NCI-H446 (cell line): ENCODE results near the gene PRDM16.
"Not testable (repeated sequence)": the region's sequence is repeated elsewhere in the genome, so short reads cannot be mapped to it uniquely, and the experiment has no call there.

Experiments used
- DNase-seq, 2 experiments: peaks; one replicate each; lab custom pipeline; 2025; lab: John Stamatoyannopoulos, UW

Gene PRDM16

GRCh38 chr1:3227893-3228292 is 158.9 kb downstream of the PRDM16 start:
- no peak for DNase-seq

GRCh38 chr1:3229081-3229725 is 160.2 kb downstream of the PRDM16 start:
- DNase-seq: no peak

DNA sequence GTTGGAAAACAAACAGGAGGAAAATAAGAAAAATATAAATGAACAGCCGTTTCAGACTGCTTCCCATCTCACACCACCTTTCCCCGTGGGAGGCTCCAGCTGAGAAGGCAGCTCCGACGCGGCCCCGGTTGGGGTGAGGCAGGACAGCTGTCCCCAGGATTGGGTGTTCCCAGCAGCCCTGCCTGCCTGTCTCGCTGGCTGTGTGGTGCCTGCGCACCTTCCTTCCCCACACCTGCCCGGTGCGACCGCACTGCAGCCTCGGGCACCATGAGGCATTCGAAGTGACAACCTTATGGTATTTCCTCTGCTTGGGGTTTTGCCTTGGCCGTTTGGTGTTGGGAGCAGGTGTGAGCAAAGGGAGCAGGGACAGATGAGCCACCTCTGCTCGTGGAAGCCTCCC is 161.6 kb downstream of the PRDM16 start:
- DNase-seq: no peak

- no peak for DNase-seq
Measured at GRCh38 chr1:3231245-3231644, 162.2 kb downstream of the PRDM16 start.

DNA sequence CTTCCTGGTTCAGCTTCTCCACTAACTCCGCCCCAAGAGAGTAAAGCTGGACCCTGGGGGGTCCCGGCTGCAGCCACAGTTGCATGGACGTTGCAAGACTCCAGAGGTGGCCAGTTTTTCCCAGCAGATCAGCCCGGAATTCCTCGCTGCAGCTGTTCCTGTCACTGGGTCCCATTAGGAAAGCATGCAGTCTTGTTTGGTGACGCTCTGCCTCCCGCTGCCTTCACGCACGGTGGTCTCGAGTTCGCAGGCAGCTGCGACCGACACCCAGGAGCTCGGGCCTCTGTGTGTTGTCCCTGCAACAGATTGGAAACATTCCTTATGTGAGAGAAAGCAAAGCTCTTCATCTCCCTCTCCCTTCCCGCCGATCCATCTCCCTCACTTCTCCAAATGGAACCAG is 162.8 kb downstream of the PRDM16 start:
- no peak for DNase-seq

DNA sequence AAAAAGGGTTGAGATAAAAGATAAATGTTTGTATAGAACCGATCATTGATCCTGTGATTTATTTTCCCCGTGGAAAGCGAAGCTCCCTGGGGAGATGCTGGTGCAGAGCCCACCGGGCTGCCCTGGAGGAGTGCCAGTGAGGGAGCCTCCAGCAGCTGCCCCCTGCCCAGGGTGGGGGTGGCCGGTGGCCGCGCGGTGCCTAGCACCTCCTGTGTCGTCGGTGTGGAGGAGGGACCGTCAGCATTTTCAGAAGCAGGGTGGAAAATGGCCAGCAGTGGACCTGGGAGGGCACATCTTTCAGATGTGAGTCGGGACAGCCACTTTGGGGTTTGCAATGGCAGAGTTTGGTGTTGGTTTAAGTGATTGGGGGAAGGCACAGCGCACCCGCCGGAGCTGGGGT is 164.0 kb downstream of the PRDM16 start:
- DNase-seq: no peak

GRCh38 chr1:3233551-3233950 is 164.5 kb downstream of the PRDM16 start:
- no peak for DNase-seq

GRCh38 chr1:3234281-3234680 is 165.3 kb downstream of the PRDM16 start:
- no peak for DNase-seq

DNA sequence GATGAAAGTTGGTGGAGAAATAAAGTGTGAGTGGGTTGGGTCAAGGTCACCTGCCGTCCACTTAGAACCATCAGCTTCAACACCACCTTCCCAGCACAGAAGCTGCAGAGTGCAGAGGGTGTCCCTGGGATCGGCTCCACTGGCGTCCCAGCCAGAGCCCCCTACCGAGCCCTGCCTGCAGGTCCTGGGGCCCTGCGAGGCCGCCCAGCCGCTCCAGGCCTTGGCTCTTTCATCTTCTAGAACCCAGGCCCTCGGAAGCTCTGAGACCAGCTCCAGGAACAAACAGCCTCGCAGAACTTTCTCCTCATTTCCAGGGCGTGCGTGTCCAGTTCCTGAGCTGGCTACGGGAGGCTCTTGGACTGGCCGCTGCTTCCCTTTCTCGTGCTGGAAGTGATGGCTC is 166.0 kb downstream of the PRDM16 start:
- DNase-seq: no peak

DNA sequence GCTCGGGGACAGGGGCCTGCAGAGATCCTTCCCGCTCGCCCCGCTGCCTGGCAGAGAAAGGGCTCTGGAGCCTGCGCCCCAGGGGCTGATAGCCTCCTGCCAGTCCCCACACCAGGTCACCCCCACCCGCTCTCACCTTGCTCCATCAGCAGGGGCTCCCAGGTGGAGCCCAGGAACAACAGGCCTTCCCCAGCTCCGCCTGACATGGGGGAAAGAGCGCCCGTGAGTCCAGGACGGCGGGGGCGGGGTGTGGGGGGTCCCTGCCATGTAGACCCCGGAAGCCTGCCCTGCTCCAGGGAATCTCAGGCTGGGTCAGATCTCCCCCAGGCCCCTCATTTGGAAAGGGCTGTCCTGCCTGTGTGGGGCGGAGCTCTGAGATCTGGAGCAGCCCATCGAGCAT is 166.5 kb downstream of the PRDM16 start:
- no peak for DNase-seq

- no peak for DNase-seq
Measured at GRCh38 chr1:3236361-3236760, 167.4 kb downstream of the PRDM16 start.

DNA sequence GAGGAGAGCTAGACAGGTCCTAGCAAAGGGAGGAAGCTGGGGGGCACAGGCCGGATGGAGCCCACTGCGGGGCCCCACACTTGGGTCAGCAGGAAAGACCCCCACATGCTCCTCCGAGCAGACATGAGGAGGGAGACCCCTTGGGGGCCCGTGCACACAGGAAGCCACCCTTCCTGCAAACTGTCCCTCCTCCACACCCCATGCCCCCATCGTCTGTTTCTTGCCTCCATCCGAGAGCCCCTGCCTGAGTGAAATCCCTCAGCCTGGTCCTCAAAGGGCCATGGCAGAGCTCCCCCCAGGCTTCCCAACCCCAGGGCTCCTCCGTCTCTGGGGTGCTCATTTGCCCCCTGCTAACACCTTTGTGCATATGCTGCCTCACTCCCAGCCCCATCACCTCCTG is 168.0 kb downstream of the PRDM16 start:
- DNase-seq: no peak

DNA sequence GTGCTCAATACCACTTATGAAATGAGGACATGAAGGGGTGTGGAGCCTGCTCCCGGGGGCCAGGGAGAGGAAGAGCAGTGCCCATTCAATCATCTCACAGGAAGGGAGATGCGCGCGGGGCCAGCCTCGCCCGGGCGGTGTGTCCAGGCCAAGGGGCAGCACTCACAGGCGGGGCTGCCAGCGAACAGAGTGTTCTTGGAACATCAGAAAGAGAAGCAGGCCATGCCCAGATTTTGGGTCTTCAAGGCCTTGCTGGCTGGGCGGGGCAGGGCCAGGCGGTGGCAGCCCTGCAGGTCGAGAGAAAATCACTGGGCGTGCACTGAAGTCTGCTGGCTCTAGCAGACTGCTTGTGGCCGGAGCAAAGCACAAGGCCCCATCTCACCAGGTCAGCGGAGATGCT is 168.6 kb downstream of the PRDM16 start:
- no peak for DNase-seq

DNA sequence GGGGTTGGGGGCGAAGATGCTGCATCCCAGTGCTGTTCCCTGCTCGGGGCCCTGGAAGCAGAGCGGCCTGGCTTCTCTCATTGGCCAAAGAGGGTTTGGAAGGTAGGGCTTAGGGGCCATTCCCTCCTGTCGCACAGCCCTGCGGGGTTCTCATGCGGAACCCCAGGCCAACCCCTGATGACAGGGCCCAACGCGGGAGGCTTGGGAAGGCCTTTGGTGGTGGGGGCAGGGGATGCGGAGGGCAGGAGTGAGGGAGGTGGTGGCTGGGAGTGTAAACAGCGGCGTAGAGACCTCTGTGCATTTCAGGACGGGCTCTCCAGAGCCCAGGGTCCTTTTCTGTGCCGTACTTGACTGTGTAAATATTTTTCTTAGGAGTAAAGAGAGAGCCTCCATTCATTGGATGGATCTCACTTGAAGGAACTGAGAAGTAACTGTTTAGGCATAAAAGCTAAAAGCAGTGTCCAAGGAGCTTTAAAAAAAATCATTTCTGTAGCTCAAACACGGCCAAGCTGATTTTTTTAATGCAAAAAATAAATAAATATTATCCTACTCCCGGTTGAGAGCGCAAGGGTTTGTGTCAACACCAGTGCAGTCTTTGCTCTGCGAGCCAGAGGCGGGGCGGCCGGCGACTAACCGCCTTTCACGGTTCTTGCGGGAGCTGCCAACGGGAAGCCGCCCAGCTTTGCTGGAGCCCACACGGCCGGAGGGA is 169.1 kb downstream of the PRDM16 start:
- DNase-seq: no peak

- DNase-seq: no peak
Measured at GRCh38 chr1:3238703-3239278, 169.8 kb downstream of the PRDM16 start.

GRCh38 chr1:3239991-3240390 is 171.0 kb downstream of the PRDM16 start:
- not testable (repeated sequence) for DNase-seq

DNA sequence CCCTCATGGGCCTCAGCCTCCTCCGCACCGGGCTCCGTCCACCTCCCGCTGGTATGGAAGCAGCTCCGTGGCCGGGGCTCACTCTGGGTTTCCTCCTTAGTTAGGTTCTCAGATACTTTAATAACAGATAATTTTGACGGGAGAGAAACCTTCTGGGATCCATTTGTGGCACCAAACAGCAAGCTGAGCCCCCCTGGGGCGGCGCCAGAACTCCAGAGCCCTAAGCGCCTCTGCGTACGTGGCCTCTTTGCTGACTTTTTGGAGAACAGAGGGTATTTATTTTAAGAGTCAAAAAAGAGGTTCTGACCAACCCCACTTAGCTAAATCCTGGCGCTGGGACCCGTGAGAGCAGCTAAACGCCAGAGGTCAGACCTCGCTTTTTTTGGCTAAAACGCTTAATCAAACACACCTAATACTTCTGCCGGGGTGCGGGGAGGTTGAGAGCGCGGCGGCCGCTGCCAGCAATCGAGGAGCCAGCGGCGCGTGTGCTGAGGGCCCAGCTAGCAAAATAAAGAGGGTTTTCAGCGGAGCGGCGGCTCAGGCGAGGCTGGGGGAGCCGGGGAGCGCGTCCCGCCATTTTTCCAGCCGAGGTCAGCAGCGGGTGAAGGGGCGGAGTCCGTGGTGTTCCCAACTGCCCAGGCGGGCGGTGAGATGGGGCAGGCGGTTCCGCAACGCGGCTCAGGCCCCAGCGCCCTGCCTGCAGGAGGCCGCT is 171.7 kb downstream of the PRDM16 start:
- DNase-seq: no peak

DNA sequence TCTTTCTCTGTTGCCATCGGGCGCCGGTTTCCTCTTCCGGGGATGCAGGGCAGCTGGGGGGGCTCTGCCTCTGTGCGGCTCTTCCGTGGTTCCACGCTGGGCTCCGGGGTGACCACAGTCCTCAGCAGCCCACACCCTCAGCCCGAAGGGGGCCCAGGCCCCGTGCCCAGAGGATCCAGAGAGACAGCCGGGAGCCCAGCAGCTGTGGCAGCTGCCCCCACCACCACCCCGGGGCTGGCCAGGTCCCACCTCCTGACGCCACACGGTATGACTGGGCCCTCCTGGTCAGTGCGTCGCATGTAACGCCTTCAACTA is 172.2 kb downstream of the PRDM16 start:
- no peak for DNase-seq

GRCh38 chr1:3241673-3242407 is 172.8 kb downstream of the PRDM16 start:
- no peak for DNase-seq

DNA sequence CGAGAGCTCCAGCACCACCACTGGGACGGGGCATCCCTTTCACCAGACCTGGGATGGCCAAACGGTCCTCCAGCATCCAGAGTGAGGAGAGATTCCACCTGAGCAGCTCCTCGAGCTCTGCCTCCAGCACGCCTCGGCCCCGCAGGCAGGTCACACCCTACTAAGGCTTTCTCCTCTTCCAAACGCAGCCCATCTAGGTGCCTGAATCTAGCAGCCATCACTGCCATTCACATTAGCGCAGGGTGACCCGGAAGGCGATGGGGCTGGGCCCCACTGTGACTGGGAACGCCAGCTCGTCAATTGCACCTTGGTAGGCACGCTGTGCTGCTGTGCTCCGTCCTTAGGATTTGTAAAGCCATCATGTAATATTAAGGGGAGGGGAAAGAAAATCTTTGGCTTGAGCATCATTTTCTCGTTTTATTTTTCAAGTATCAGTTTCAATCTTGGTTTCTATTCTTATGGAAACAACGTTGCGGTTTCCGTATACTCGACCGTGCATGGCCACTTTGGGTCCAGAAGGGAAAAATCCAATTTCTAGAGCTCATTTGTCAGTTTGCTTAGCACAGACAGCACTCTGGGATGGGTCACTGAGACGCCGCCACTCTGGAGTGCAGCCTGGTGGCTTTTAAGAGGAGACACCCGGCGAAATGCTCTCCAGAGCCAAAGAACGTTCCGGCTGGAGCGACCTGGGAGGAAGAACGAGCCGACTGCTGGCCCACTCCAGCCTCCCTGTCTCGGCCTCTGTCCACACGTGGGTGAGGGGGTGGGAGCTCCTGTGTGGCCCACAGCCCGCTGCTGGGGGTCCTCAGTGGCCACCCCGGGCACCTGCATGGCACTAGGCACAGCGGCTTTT is 173.6 kb downstream of the PRDM16 start:
- DNase-seq: no peak

DNA sequence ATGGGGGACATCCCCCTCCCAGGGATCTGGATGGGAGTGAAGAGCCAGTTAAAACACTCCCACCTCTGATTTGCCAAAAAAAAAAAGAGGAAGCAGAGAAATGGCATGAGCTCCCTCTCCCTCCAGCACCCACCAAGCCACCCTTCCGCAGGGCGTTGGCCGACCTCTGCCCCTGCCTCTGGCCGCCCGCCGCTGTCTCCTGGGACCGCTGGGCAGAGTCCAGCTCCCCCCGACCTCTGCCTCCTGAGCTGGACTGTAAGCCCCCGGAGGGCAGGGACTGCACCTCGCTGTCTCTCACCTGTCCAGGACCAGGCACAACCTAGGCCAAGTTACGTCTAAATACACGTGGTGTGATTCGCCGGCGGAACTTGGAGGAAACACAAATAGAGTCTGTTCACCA is 174.3 kb downstream of the PRDM16 start:
- no peak for DNase-seq
